Endothelial cell of umbilical vein (primary cell): ENCODE measurements around the gene SP2. TPM values are rescaled to one million over a fixed set of nuclear protein-coding genes. Genes with fewer than 3 reads are reported as not detected.

Experiments
- BruUV-seq: library from RNA; stranded (reverse); fragments of 400-500 nt; replicated peaks from 2 replicates; lab custom pipeline; 2021; lab: Mats Ljungman, UMichigan
- CTCF ChIA-PET: fragments of 300-600, 350-600 bp; sonication (Branson Sonifier 250); formaldehyde crosslinking; loops from one replicate; lab custom pipeline; 2021; ENCODE audit warnings: antibody characterized with exemption, inconsistent platforms; lab: Charles Lee
- POLR2A ChIA-PET: fragments of 300-600, 350-600 bp; sonication (Branson Sonifier 250); formaldehyde crosslinking; loops from one replicate; lab custom pipeline; 2021; ENCODE audit warnings: antibody characterized with exemption, inconsistent platforms; lab: Charles Lee
- DNase-seq: peaks from one replicate; pipeline ENCODE4 v3.0.0-alpha.2; 2011; ENCODE audit warnings: low read depth, low spot score
- FAIRE-seq: peaks from 2 replicates; lab custom pipeline; 2011; peaks lifted over from hg19 to GRCh38; lab: Jason Lieb, UNC
- H2AFZ ChIP-seq: 2 replicates; pipeline ENCODE4 v1.6.0; 2012; ENCODE audit warnings: low read depth, low read length, control low read depth, inconsistent platforms
- H3K27ac ChIP-seq: 2 replicates; pipeline ENCODE4 v1.5.1; 2011; ENCODE audit warnings: low read depth, mild to moderate bottlenecking, control low read depth, low read length, moderate library complexity; ENCODE audit not compliant: insufficient read depth
- H3K27me3 ChIP-seq, 2 experiments: 2 replicates each; pipeline versions ENCODE4 v1.6.0 to v1.6.1; 2011; ENCODE audit warnings: low read length in 2 of 2, mixed read lengths in 1 of 2; ENCODE audit not compliant: control insufficient read depth in 2 of 2, insufficient read depth in 2 of 2
- H3K36me3 ChIP-seq, 2 experiments: 2 replicates in 1 of 2; 3 replicates in 1 of 2; pipeline ENCODE4 v1.5.1; 2011; ENCODE audit warnings: low read length in 2 of 2, mild to moderate bottlenecking in 1 of 2, moderate library complexity in 1 of 2; ENCODE audit not compliant: control insufficient read depth in 2 of 2, insufficient read depth in 2 of 2; ENCODE audit errors: extremely low read depth in 1 of 2
- H3K4me1 ChIP-seq: 3 replicates; pipeline ENCODE4 v1.5.1; 2011; ENCODE audit warnings: mild to moderate bottlenecking, low read length; ENCODE audit not compliant: control insufficient read depth, insufficient read depth; ENCODE audit errors: extremely low read depth
- H3K4me2 ChIP-seq: 2 replicates; pipeline ENCODE4 v1.6.1; 2011; ENCODE audit warnings: low read length, control low read depth, mixed read lengths; ENCODE audit not compliant: insufficient read depth
- H3K4me3 ChIP-seq, 3 experiments: fragments of 200-600 bp in 1 of 3; sonication (generic), shearing (Covaris generic) in 1 of 3; replicated peaks in 1 of 3; 2 replicates each; pipeline ENCODE4 v1.5.1; 2011 to 2016; ENCODE audit warnings: control low read depth in 3 of 3, low read length in 3 of 3, mild to moderate bottlenecking in 2 of 3, inconsistent platforms in 1 of 3, low read depth in 1 of 3, moderate library complexity in 1 of 3; ENCODE audit not compliant: insufficient read depth in 1 of 3
- H3K79me2 ChIP-seq: 2 replicates; pipeline ENCODE4 v1.6.0; 2012; ENCODE audit warnings: low read length, inconsistent platforms; ENCODE audit not compliant: control insufficient read depth, insufficient read depth
- H3K9ac ChIP-seq: replicated peaks from 2 replicates; pipeline ENCODE3; 2011; ENCODE audit warnings: low read length, control low read depth; ENCODE audit not compliant: insufficient read depth; ENCODE audit errors: extremely low read depth
- H3K9me1 ChIP-seq: replicated peaks from 3 replicates; pipeline ENCODE4 v1.6.0; 2011; ENCODE audit warnings: mild to moderate bottlenecking, low read length; ENCODE audit not compliant: control insufficient read depth, insufficient read depth; ENCODE audit errors: extremely low read depth
- H3K9me3 ChIP-seq: replicated peaks from 2 replicates; pipeline ENCODE4 v1.5.1; 2012; ENCODE audit warnings: low read length, inconsistent platforms; ENCODE audit not compliant: control insufficient read depth, insufficient read depth
- H4K20me1 ChIP-seq: replicated peaks from 2 replicates; pipeline ENCODE3; 2011; ENCODE audit warnings: mild to moderate bottlenecking, low read length; ENCODE audit not compliant: control insufficient read depth, insufficient read depth; ENCODE audit errors: extremely low read depth
- CTCF ChIP-seq, 2 donors: IDR thresholded peaks; 1 replicate in 1 of 2; 2 replicates in 1 of 2; pipeline ENCODE4 v1.5.1; 2011; ENCODE audit warnings: low read length in 2 of 2, mild to moderate bottlenecking in 2 of 2, moderate library complexity in 2 of 2, control low read depth in 1 of 2, inconsistent platforms in 1 of 2, low read depth in 1 of 2; ENCODE audit not compliant: insufficient read depth in 1 of 2; ENCODE audit errors: extremely low read depth in 1 of 2
- EZH2 ChIP-seq: IDR thresholded peaks from 2 replicates; pipeline ENCODE4 v1.6.1; 2012; ENCODE audit warnings: borderline replicate concordance, low read depth, mild to moderate bottlenecking, moderate library complexity, low read length, inconsistent platforms; ENCODE audit not compliant: severe bottlenecking
- FOS ChIP-seq: IDR thresholded peaks from 2 replicates; pipeline ENCODE4 v1.6.1; 2011; ENCODE audit warnings: mild to moderate bottlenecking, low read length, moderate library complexity, borderline replicate concordance; ENCODE audit not compliant: insufficient read depth
- GATA2 ChIP-seq: IDR thresholded peaks from 2 replicates; pipeline ENCODE4 v1.7.0; 2011; ENCODE audit warnings: low read depth, mild to moderate bottlenecking, moderate library complexity, mixed read lengths, low read length; ENCODE audit not compliant: insufficient read length, insufficient read depth
- JUN ChIP-seq: IDR thresholded peaks from 2 replicates; pipeline ENCODE4 v1.6.1; 2011; ENCODE audit warnings: borderline replicate concordance, low read depth; ENCODE audit not compliant: insufficient read length, insufficient read depth
- MAX ChIP-seq: IDR thresholded peaks from 2 replicates; pipeline ENCODE4 v1.6.1; 2011; ENCODE audit not compliant: insufficient read depth, insufficient read length
- MYC ChIP-seq: IDR thresholded peaks from one replicate; pipeline ENCODE4 v1.6.1; 2011; ENCODE audit warnings: mild to moderate bottlenecking, low read depth, low read length
- POLR2AphosphoS5 ChIP-seq: IDR thresholded peaks from 2 replicates; pipeline ENCODE4 v1.6.1; 2012; ENCODE audit warnings: low read depth, mild to moderate bottlenecking, control low read depth, low read length, moderate library complexity; ENCODE audit not compliant: insufficient read depth
- dilution Hi-C: fragments of 300-500 bp; cut with MboI; formaldehyde crosslinking; loops from one replicate; pipeline ENCODE4 v1.15.0; 2019; ENCODE audit warnings: low sequenced_read_pairs; ENCODE audit not compliant: extremely low pct_ligation_motif_present
- intact Hi-C: fragments of 100-400 bp; cut with micrococcal nuclease; formaldehyde crosslinking; loops from one replicate; pipeline ENCODE4 v1.10.0; 2022
- polyA plus RNA-seq, 4 experiments: library from polyadenylated mRNA; depleted of rRNA in 3 of 4; stranded (reverse) in 3 of 4; unstranded in 1 of 4; fragments of >200 nt; gene quantifications; 2 replicates each; pipeline versions ENCODE4 v1.2.1 to v1.2.3, GENCODE V29; 2011 to 2012; ENCODE audit warnings: missing spikeins in 1 of 4
- total RNA-seq: library from RNA; stranded (reverse); gene quantifications from 2 replicates; pipeline ENCODE4 v1.2.3, GENCODE V29; 2021

The SP2 gene
- total and polyA plus RNA-seq, 2 donors (not counting 3 experiments of a cell fraction or from before 2014, with no cell fraction given): 11.2 to 18.6 TPM

- no TSS peak for BruUV-seq
- POLR2A ChIA-PET: no interaction called here
- H2AFZ ChIP-seq: no peak overlapping the region
- DNase-seq (no peak), FAIRE-seq (no peak)
- H3K79me2 ChIP-seq: no peaks in the 10 kb centered on the region
- H3K4me3 ChIP-seq: no peak overlapping the region
- intact Hi-C loops (no loop called here), dilution Hi-C loops (no loop called here)
- H4K20me1 ChIP-seq: no peaks in the 10 kb centered on the region
- H3K4me1 ChIP-seq: peaks cover 7% of the 10 kb centered on the region
- no peaks in the 10 kb centered on the region for H3K36me3 ChIP-seq
- no peak for TF ChIP-seq CTCF (IDR thresholded peaks at IDR 0.05; ENCODE audit: extremely low read depth in 1 of 2, insufficient read depth in 1 of 2, low read depth in 1 of 2, low read length in 2 of 2)
- no peak for TF ChIP-seq JUN
- no peak for TF ChIP-seq GATA2
- TF ChIP-seq FOS: no peak
- no peak for TF ChIP-seq MYC
- no peak for TF ChIP-seq POLR2AphosphoS5
- no peak for TF ChIP-seq MAX
- TF ChIP-seq EZH2: no peak
- H3K9me3 ChIP-seq: no peaks in the 10 kb centered on the region
- CTCF ChIA-PET: interaction anchor here (0.9 to 9.6 kb wide), 7 partner anchors 12 to 52 kb away, joined by 3 to 367 read pairs (median 4); partner anchors contain the start of genes LRRC46, MRPL10, SCRN2 and SP2
- no peak overlapping the region for H3K4me2 ChIP-seq
- no peak overlapping the region for H3K27ac ChIP-seq
- no peak overlapping the region for H3K9ac ChIP-seq
- H3K9me1 ChIP-seq: no peaks in the 10 kb centered on the region
- peaks cover 2 to 3% of the 10 kb centered on the region in 2 experiments for H3K27me3 ChIP-seq
Observed at GRCh38 chr17:47883589-47884426, 12.2 kb upstream of the SP2 start.
